Spleen (tissue), 11 donors: Measurements from ENCODE around the gene ACP5. TPM values are rescaled to one million over a fixed set of nuclear protein-coding genes. Genes with fewer than 3 reads are reported as not detected.
"Not testable (repeated sequence)": the region's sequence is repeated elsewhere in the genome, so short reads cannot be mapped to it uniquely, and the experiment has no call there.

Experiments used
- DNase-seq: peaks from one replicate; pipeline ENCODE4 v3.0.0-alpha.2; 2020
- H3K27ac ChIP-seq, 8 donors: fragments of 200-600 bp; sonication (generic) in 7 of 8; 1 replicate in 4 of 8; 2 replicates in 4 of 8; pipeline versions ENCODE4 v1.5.0 to v1.8.0; 2016 to 2021; ENCODE audit warnings: inconsistent platforms in 4 of 8, mild to moderate bottlenecking in 4 of 8, moderate library complexity in 1 of 8
- H3K27me3 ChIP-seq, 7 donors: fragments of 200-600 bp; sonication (generic) in 6 of 7; replicated peaks in 1 of 7; 1 replicate in 4 of 7; 2 replicates in 3 of 7; pipeline versions ENCODE4 v1.5.0 to v1.8.0; 2016 to 2021; ENCODE audit warnings: inconsistent platforms in 3 of 7, mild to moderate bottlenecking in 1 of 7
- H3K36me3 ChIP-seq, 6 donors: fragments of 200-600 bp; sonication (generic) in 5 of 6; 1 replicate in 4 of 6; 2 replicates in 2 of 6; pipeline versions ENCODE4 v1.5.0 to v1.8.0; 2016 to 2021; ENCODE audit warnings: inconsistent platforms in 2 of 6
- H3K4me1 ChIP-seq, 6 donors: fragments of 200-600 bp; sonication (generic) in 5 of 6; 1 replicate in 3 of 6; 2 replicates in 3 of 6; pipeline versions ENCODE4 v1.5.0 to v1.8.0; 2016 to 2021; ENCODE audit warnings: inconsistent platforms in 3 of 6
- H3K4me3 ChIP-seq, 8 donors: fragments of 200-600 bp; sonication (generic) in 7 of 8; 1 replicate in 4 of 8; 2 replicates in 4 of 8; pipeline versions ENCODE4 v1.5.0 to v1.8.0; 2016 to 2021; ENCODE audit warnings: inconsistent platforms in 4 of 8, mild to moderate bottlenecking in 4 of 8, moderate library complexity in 2 of 8
- H3K9me3 ChIP-seq, 8 donors: fragments of 200-600 bp; sonication (generic) in 7 of 8; 1 replicate in 4 of 8; 2 replicates in 4 of 8; pipeline versions ENCODE4 v1.5.0 to v1.8.0; 2016 to 2021; ENCODE audit warnings: inconsistent platforms in 4 of 8
- CTCF ChIP-seq, 11 experiments: fragments of 200-600 bp in 7 of 11; fragments of 450-650 bp in 4 of 11; sonication (generic) in 4 of 11; IDR thresholded peaks in 8 of 11; conservative IDR thresholded peaks in 3 of 11; 1 replicate in 7 of 11; 2 replicates in 4 of 11; pipeline versions ENCODE4 v1.4.0 to v1.8.0; 2016 to 2021; ENCODE audit warnings: antibody characterized with exemption in 11 of 11, inconsistent platforms in 4 of 11, mild to moderate bottlenecking in 1 of 11
- POLR2A ChIP-seq, 3 donors: fragments of 450-650 bp; IDR thresholded peaks; one replicate each; pipeline ENCODE4 v1.5.1; 2017; ENCODE audit warnings: antibody characterized with exemption in 3 of 3, mild to moderate bottlenecking in 1 of 3
- POLR2AphosphoS5 ChIP-seq, 3 donors: sonication (generic); formaldehyde crosslinking; IDR thresholded peaks; one replicate each; pipeline ENCODE4 v1.5.1; 2017; ENCODE audit warnings: antibody characterized with exemption in 3 of 3
- WGBS, 5 donors: extraction: QIAGEN DNeasy Blood & Tissue Kit in 3 of 5; methylation state at CpG; one replicate each; pipeline versions ENCODE4 v1.1.5 to v1.1.7; 2013 to 2018; 5-methylcytosine and 5-hydroxymethylcytosine counted together
- intact Hi-C: fragments of 100-400 bp; cut with DNase I; formaldehyde crosslinking; loops from one replicate; pipeline ENCODE4 v1.15.0; 2023; ENCODE audit warnings: low total_unique reads
- polyA plus RNA-seq, 3 donors: library from polyadenylated mRNA; stranded (reverse); fragments of 200-250 nt; gene quantifications; one replicate each; pipeline ENCODE4 v1.2.1, GENCODE V29; 2013
- total RNA-seq, 7 donors: library from RNA; depleted of rRNA in 3 of 7; stranded (reverse); fragments of >200 nt in 3 of 7; fragmentation: NEBNext Ultra II Directional in 4 of 7; extraction: Animal tissue kit (Norgen Biotek cat#: 25700) in 4 of 7; gene quantifications; one replicate each; pipeline versions ENCODE4 v1.1.0 to v1.2.1, GENCODE V29; 2016 to 2021
- donor health status: healthy with polysubstance abuse.
- donor health status: DM: no; HTN: no; CAD: no; lungs with moderate emphysema.
- donor health status: DM: no; HTN: no; CAD: no.
- donor health status: Bipolar disorder and iron deficiency.
- donor health status: healthy.
- donor health status: DM: no; HTN: no; CAD: no.
- donor health status: DM: yes; HTN: yes; CAD: no.

ACP5 gene
- total and polyA plus RNA-seq, 10 donors, result 41.7 to 332 (median 69.2) TPM

- DNase-seq, result no peak
- TF ChIP-seq POLR2AphosphoS5 (IDR thresholded peaks at IDR 0.05), result no peak
- no peak for TF ChIP-seq POLR2A (IDR thresholded peaks at IDR 0.05)
- no peak for TF ChIP-seq CTCF (IDR thresholded peaks at IDR 0.05 in 8 of 11, conservative IDR thresholded peaks at IDR 0.05 in 3 of 11)
- Histone ChIP-seq H3K27ac (peak overlapping the region in 6 of 8 donors; percentile 77 to 88 (median 84)), H3K27me3 (peaks cover 0 to 11% (median 0%) of the 10 kb centered on the region in 7 donors), H3K4me1 (peaks cover 37 to 98% (median 77%) of the 10 kb centered on the region in 6 donors), H3K4me3 (no peak overlapping the region), H3K9me3 (no peaks in the 10 kb centered on the region), H3K36me3 (peaks cover 0 to 20% (median 3%) of the 10 kb centered on the region in 6 donors)
- intact Hi-C loops, result no loop called here
- 41 to 54% (median 47%) methylated on average over 4 of the region's 4 CpGs for WGBS, 5 donors
These were observed 2.7 kb upstream of the ACP5 start for GRCh38 chr19:11580116-11580515.

DNA sequence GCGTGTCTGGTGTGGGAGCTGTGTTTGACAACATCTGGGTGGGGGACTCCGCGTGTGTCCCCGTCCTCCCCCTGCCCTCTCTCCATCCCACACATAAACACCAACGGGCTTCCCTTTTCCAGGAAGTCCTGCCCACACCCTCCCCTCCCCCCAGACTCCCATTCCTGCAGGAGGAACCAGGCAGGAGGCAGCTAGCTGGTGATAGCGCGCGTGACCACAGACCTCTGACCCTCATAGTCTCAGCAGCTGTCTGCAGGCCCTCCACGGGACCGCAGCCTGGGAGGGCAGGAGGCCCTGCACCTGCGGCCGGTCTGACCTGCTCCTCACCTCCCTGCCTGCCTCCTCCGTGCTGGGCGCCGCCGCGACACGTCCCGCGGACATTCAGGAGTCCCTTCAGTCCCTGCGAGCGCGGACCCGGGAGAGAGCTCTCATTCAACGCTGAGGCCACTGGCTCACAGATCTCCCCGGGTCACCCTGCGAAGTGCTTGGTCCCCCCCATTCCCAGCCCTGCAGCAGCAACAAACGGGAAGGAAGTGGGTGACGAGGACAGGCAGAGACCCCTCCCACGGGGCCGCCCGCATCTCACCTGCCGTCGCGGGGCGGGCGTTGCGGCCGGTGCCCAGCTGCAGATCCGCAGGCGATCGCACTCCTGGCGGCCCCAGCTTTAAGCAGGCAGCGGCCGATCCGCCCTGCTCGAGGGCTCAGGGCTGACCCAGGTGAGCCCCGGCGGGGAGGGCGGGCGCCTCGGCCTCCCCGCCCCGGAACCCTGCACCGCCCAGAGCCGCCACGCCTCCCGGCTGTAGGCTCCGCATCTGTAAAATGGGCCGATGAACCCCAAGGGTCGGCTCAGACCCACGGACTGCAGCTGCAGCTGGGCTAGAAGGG, 1.1 kb upstream of the ACP5 start:
- Histone ChIP-seq H3K27ac (peak overlapping the region; percentile 73 to 88 (median 82)), H3K27me3 (peaks cover 0 to 11% (median 0%) of the 10 kb centered on the region in 7 donors), H3K4me1 (peaks cover 33 to 100% (median 84%) of the 10 kb centered on the region in 6 donors), H3K9me3 (no peaks in the 10 kb centered on the region), H3K4me3 (peak overlapping the region; percentile 38 to 78 (median 50)), H3K36me3 (peaks cover 0 to 25% (median 3%) of the 10 kb centered on the region in 6 donors)
- DNase-seq, result peak; percentile 89
- intact Hi-C loops, result no loop called here
- TF ChIP-seq POLR2A (IDR thresholded peaks at IDR 0.05), result no peak
- TF ChIP-seq CTCF (IDR thresholded peaks at IDR 0.05 in 8 of 11, conservative IDR thresholded peaks at IDR 0.05 in 3 of 11), result no peak
- peak; percentile 54 to 76 (median 69) for TF ChIP-seq POLR2AphosphoS5 (IDR thresholded peaks at IDR 0.05)
- 5 to 17% (median 8%) methylated on average over 10 to 62 of the region's 62 CpGs for WGBS, 5 donors

- H3K27me3 ChIP-seq, result peaks cover 0 to 11% (median 0%) of the 10 kb centered on the region in 7 donors
- intact Hi-C loops, result no loop called here
- H3K9me3 ChIP-seq, result no peaks in the 10 kb centered on the region
- peak overlapping the region in 3 of 8 donors; percentile 83 to 88 (median 85) for H3K27ac ChIP-seq
- peaks cover 0 to 25% (median 3%) of the 10 kb centered on the region in 6 donors for H3K36me3 ChIP-seq
- 64 to 85% (median 82%) methylated on average over 11 to 15 of the region's 15 CpGs for WGBS, 5 donors
- H3K4me1 ChIP-seq, result peaks cover 25 to 81% (median 61%) of the 10 kb centered on the region in 6 donors
- no peak overlapping the region for H3K4me3 ChIP-seq
- peak; percentile 79 for DNase-seq
- TF ChIP-seq POLR2A (IDR thresholded peaks at IDR 0.05) (no peak), CTCF (IDR thresholded peaks at IDR 0.05 in 8 of 11, conservative IDR thresholded peaks at IDR 0.05 in 3 of 11) (no peak), POLR2AphosphoS5 (IDR thresholded peaks at IDR 0.05) (peak in 1 of 3 donors; percentile 15)
These were observed 1.2 kb downstream of the ACP5 start for GRCh38 chr19:11576227-11576626.

DNA sequence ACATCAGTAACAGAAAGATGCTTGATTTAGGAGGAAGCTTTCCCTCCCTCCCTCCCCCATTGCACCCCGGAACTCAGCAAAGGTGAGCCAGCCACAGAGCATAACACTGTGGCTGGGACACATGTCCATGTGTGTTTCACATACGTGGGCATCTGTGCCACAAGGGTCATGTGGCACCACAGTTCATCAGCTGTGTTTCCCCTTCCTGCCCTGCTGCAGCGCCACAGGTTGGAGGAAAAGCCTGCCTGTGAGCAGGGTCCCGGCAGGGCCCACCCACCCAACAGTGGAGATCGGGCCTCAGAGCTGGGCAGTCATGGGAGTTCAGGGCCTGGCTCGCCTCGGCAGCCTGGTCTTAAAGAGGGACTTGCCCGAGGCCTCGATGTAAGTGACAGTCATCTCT, 2.8 kb downstream of the ACP5 start:
- 58 to 73% (median 64%) methylated on average over 8 to 9 of the region's 9 CpGs for WGBS, 5 donors
- intact Hi-C loops, result no loop called here
- TF ChIP-seq POLR2AphosphoS5 (IDR thresholded peaks at IDR 0.05) (peak; percentile 16 to 57 (median 43)), POLR2A (IDR thresholded peaks at IDR 0.05) (no peak)
- peak; percentile 82 for DNase-seq
- Histone ChIP-seq H3K36me3 (peaks cover 0 to 25% (median 3%) of the 10 kb centered on the region in 6 donors), H3K27ac (peak overlapping the region in 6 of 8 donors; percentile 26 to 85 (median 64)), H3K27me3 (peaks cover 0 to 11% (median 0%) of the 10 kb centered on the region in 7 donors), H3K4me3 (no peak overlapping the region), H3K4me1 (peaks cover 17 to 75% (median 46%) of the 10 kb centered on the region in 6 donors), H3K9me3 (no peaks in the 10 kb centered on the region)

- 84 to 96% (median 92%) methylated on average over 4 of the region's 4 CpGs for WGBS, 5 donors
- Histone ChIP-seq H3K36me3 (peaks cover 0 to 25% (median 3%) of the 10 kb centered on the region in 6 donors), H3K27ac (peak overlapping the region in 5 of 8 donors; percentile 36 to 85 (median 71)), H3K4me1 (peaks cover 14 to 75% (median 37%) of the 10 kb centered on the region in 6 donors)
- H3K27me3 ChIP-seq, H3K4me3 ChIP-seq, intact Hi-C loops, DNase-seq, H3K9me3 ChIP-seq: not testable (repeated sequence)
These were observed 3.7 kb downstream of the ACP5 start for GRCh38 chr19:11573763-11574162.

DNA sequence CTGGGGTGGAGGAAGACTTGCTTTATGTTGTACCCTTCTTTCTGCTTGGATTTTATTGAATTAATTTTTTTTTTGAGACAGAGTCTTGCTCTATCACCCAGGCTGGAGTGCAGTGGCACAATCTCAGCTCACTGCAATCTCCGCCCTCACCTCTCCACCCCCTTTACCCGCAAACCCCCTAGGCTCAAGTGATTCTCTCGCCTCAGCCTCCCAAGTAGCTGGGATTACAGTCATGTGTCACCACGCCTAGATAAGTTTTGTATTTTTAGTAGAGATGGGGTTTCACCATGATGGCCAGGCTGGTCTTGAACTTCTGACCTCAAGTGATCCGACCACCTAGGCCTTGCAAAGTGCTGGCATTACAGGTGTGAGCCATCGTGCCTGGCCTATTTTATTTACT, 4.1 kb downstream of the ACP5 start:
- H3K4me3 ChIP-seq, DNase-seq, H3K27me3 ChIP-seq, intact Hi-C loops, H3K9me3 ChIP-seq: not testable (repeated sequence)
- Histone ChIP-seq H3K36me3 (peaks cover 0 to 25% (median 3%) of the 10 kb centered on the region in 6 donors), H3K4me1 (peaks cover 16 to 75% (median 37%) of the 10 kb centered on the region in 6 donors), H3K27ac (peak overlapping the region in 4 of 8 donors; percentile 53 to 85 (median 76))
- WGBS, 5 donors, result 70 to 81% (median 77%) methylated on average over 6 of the region's 6 CpGs
